Spinal cord (tissue), 10 donors: Measurements from ENCODE around the gene UBXN11. TPM values are rescaled to one million over a fixed set of nuclear protein-coding genes. Genes with fewer than 3 reads are reported as not detected.
"Not testable (repeated sequence)": the region's sequence is repeated elsewhere in the genome, so short reads cannot be mapped to it uniquely, and the experiment has no call there.

Experiments used
- DNase-seq, 6 donors: peaks; one replicate each; pipeline versions ENCODE4 v3.0.0 to v3.0.0-alpha.2; 2013 to 2015; ENCODE audit warnings: low spot score in 6 of 6, low read depth in 4 of 6
- H3K27ac ChIP-seq: one replicate; pipeline ENCODE4 v1.5.1; 2013; ENCODE audit warnings: low read depth, low read length, control low read depth
- H3K27me3 ChIP-seq: one replicate; pipeline ENCODE4 v1.6.1; 2013; ENCODE audit warnings: low read length; ENCODE audit not compliant: control insufficient read depth, insufficient read depth
- H3K36me3 ChIP-seq: one replicate; pipeline ENCODE4 v1.6.1; 2013; ENCODE audit warnings: low read length; ENCODE audit not compliant: control insufficient read depth, insufficient read depth
- H3K4me1 ChIP-seq: one replicate; pipeline ENCODE4 v1.6.1; 2013; ENCODE audit warnings: low read length; ENCODE audit not compliant: control insufficient read depth, insufficient read depth
- H3K4me3 ChIP-seq: one replicate; pipeline ENCODE4 v1.5.1; 2013; ENCODE audit warnings: low read depth, low read length, control low read depth
- H3K9me3 ChIP-seq: one replicate; pipeline ENCODE4 v1.6.1; 2013; ENCODE audit warnings: low read length; ENCODE audit not compliant: control insufficient read depth, insufficient read depth
- WGBS: methylation state at CpG from one replicate; pipeline ENCODE4 v1.1.5; 2013; ENCODE audit warnings: missing lambda C conversion rate; ENCODE audit not compliant: insufficient coverage; 5-methylcytosine and 5-hydroxymethylcytosine counted together
- polyA plus RNA-seq, 2 donors: library from polyadenylated mRNA; unstranded; fragments of 120-200 nt; gene quantifications; one replicate each; pipeline ENCODE4 v1.2.1, GENCODE V29; 2013; ENCODE audit not compliant: insufficient read length in 2 of 2
- total RNA-seq, 2 donors: library from RNA; depleted of rRNA in 1 of 2; stranded (reverse); fragments of 120-200 nt in 1 of 2; fragments of >200 nt in 1 of 2; gene quantifications; one replicate each; pipeline versions ENCODE4 v1.2.3 to v1.2.4, GENCODE V29; 2013 to 2014
- donor health status: healthy.

The UBXN11 gene
- total and polyA plus RNA-seq, 4 donors = 7.5 to 39.1 (median 28.0) TPM

DNA sequence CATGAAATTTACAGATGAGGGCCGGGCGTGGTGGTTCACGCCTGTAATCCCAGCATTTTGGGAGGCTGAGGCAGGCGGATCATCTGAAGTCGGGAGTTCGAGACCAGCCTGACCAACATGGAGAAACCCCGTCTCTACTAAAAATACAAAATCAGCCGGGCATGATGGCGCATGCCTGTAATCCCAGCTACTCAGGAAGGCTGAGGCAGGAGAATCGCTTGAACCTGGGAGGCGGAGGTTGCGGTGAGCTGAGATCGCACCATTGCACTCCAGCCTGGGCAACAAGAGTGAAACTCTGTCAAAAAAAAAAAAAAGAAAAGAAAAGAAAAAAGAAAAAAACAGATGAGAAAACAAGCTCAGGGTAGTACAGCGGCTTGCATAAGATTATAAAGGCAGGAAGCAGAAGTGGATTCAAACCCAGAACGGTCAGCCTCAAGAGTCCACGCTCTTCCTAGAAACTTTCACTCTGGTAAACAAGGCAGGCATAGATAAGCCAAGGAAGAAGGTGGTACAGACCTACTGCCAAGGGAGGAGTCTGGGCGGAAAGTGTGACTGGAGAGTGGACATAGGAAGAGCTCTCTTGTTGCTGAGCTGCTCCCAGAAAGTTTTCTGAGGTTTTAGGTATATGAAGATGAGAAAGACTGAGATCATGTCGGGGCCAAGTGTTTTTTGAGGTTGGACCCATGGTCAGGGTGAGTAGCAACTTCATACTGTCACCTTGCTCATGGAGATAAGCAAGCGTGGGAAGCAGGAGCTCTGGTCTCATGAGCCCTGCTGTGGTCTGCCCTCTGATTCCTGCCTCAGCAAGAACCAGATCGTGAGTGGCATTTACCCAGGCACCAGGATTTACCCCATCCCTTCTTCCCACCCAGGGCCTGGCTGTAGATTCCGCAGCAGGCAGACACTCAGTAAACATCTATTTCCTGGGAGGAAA lies 1.8 kb upstream of the UBXN11 start:
- H3K9me3 ChIP-seq, H3K4me1 ChIP-seq, DNase-seq, H3K36me3 ChIP-seq, H3K27me3 ChIP-seq, H3K27ac ChIP-seq, H3K4me3 ChIP-seq: not testable (repeated sequence)
- WGBS = 91% methylated on average over 15 of the region's 21 CpGs

- Histone ChIP-seq H3K4me1 (peaks cover 9% of the 10 kb centered on the region), H3K27ac (no peak overlapping the region), H3K36me3 (no peaks in the 10 kb centered on the region), H3K27me3 (no peaks in the 10 kb centered on the region), H3K9me3 (no peaks in the 10 kb centered on the region), H3K4me3 (no peak overlapping the region)
- WGBS = no CpG with 5 or more reads among the region's 6 CpGs
- DNase-seq = no peak
These were observed 936 bp upstream of the UBXN11 start for GRCh38 chr1:26307363-26307781.

DNA sequence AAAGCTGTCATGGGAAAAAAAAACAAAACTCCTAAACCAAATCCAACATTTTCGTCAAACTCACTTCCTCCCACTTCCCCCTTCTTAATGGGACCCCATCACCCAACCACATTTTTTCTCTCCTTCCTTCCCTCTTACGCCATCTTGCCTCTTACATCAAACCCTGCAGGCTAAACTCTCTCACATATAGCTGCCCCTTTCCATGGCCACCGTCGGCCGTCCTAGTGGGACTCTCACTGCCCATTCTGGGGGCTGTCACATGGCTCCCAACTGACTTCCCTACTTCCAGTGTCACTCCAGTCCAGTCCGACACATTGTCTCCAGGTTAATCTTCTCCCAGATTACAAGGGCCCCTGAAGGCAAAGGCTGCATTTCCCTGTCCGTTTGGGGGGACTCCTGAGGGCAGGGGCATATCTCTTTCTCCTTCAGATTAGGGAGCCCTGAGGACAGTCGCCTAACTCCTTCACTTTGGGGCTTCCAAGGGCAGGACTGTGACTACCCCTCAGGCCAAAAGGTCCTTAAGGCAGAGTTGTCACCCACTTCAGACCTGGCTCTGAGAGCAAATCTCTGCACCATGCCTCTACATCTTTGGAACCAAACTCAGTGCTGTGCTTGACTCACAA lies 658 bp downstream of the UBXN11 start:
- Histone ChIP-seq H3K9me3 (no peaks in the 10 kb centered on the region), H3K27ac (no peak overlapping the region)

GRCh38 chr1:26302733-26303405 lies 3.6 kb downstream of the UBXN11 start:
- H3K4me3 ChIP-seq = no peak overlapping the region
- peaks cover 16% of the 10 kb centered on the region for H3K36me3 ChIP-seq
- H3K27me3 ChIP-seq = no peaks in the 10 kb centered on the region
- no peak overlapping the region for H3K27ac ChIP-seq
- H3K9me3 ChIP-seq = no peaks in the 10 kb centered on the region
- 84% methylated on average over 6 of the region's 8 CpGs for WGBS
- no peak for DNase-seq
- peaks cover 9% of the 10 kb centered on the region for H3K4me1 ChIP-seq

More for the DNA sequence above, 658 bp downstream of the UBXN11 start:
- H3K36me3 ChIP-seq = peaks cover 7% of the 10 kb centered on the region
- H3K4me1 ChIP-seq = peaks cover 9% of the 10 kb centered on the region
- DNase-seq = no peak
- 29% methylated on average over 8 of the region's 8 CpGs for WGBS
- H3K27me3 ChIP-seq = no peaks in the 10 kb centered on the region
- H3K4me3 ChIP-seq = peak overlapping the region; percentile 73

- H3K27me3 ChIP-seq = no peaks in the 10 kb centered on the region
- peaks cover 36% of the 10 kb centered on the region for H3K36me3 ChIP-seq
- WGBS = 93% methylated on average over 10 of the region's 11 CpGs
- H3K4me3 ChIP-seq = no peak overlapping the region
- H3K9me3 ChIP-seq = no peaks in the 10 kb centered on the region
- H3K4me1 ChIP-seq = peaks cover 3% of the 10 kb centered on the region
- DNase-seq = no peak
- no peak overlapping the region for H3K27ac ChIP-seq
These were observed 5.7 kb downstream of the UBXN11 start for GRCh38 chr1:26300578-26301275.

DNA sequence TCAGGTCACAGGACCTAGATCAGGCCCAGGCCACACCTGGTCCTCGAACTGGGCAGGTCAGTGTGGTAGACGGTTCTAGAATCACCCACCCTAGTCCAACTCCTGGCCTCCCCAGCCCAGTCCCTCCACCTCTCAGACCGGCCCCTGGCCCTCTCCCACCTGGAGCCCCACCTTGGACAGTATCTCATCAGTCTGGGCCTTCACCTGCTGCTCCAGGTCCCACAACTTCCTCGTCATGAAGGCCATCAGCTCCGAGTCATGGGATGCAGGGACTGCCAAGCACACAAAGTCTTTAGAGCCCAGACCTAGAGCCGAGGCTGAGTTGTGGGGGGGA lies 8.7 kb downstream of the UBXN11 start:
- no peak overlapping the region for H3K27ac ChIP-seq
- no peak overlapping the region for H3K4me3 ChIP-seq
- peaks cover 51% of the 10 kb centered on the region for H3K36me3 ChIP-seq
- H3K4me1 ChIP-seq = no peaks in the 10 kb centered on the region
- no peak for DNase-seq
- no peaks in the 10 kb centered on the region for H3K9me3 ChIP-seq
- WGBS = 91% methylated on average over 5 of the region's 6 CpGs
- H3K27me3 ChIP-seq = no peaks in the 10 kb centered on the region

DNA sequence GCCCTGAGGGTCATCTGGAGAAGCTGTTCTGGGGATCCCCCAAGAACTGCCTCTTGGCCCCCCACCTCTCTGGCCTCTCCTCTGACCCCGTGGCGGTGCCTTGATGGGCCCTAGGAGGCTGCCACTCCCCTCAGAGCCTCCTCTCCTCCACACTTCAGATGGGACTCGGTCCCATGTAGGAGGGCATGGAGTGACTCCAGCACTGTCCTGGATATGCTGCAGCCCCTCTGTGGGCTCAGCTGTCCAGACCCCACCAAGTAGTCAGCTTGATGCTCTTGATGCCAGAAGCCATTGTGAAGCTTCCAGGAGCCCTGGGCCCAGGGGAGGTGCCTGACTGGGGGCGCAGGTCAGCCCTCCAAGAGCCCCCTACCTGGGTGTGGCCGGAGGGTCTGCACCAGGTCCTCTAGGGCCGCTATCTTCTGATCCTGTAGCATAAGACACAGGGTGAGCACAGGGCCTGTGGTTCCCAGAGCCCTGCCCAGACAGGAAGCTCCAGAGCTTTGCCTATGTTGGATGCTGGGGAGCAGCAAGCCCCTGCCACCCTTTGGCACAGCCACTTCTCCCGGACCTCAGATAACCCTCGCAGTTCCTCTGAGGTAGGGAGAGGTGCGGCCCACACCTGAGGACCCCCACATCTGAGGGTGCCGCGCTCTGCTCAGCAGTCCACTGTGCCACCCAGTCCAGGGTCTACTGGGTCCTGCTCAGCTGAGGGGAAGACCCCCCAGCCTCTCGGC lies 9.2 kb downstream of the UBXN11 start:
- Histone ChIP-seq H3K9me3 (no peaks in the 10 kb centered on the region), H3K4me1 (no peaks in the 10 kb centered on the region), H3K27me3 (no peaks in the 10 kb centered on the region), H3K4me3 (no peak overlapping the region), H3K36me3 (peaks cover 52% of the 10 kb centered on the region), H3K27ac (no peak overlapping the region)
- no peak for DNase-seq
- WGBS = 96% methylated on average over 11 of the region's 12 CpGs

GRCh38 chr1:26296340-26297056 lies 9.9 kb downstream of the UBXN11 start:
- WGBS = 89% methylated on average over 16 of the region's 16 CpGs
- DNase-seq = no peak
- Histone ChIP-seq H3K27ac (no peak overlapping the region), H3K4me1 (no peaks in the 10 kb centered on the region), H3K4me3 (no peak overlapping the region), H3K27me3 (no peaks in the 10 kb centered on the region), H3K36me3 (peaks cover 59% of the 10 kb centered on the region), H3K9me3 (no peaks in the 10 kb centered on the region)
